ENCODE measurements around the gene KDM5C.

- TF ChIP-seq EP300 (IDR thresholded peaks at IDR 0.05; ENCODE audit: borderline replicate concordance in 1 of 2, low read depth in 2 of 2, low read length in 2 of 2) (no peak), RFX5 (IDR thresholded peaks at IDR 0.05; ENCODE audit: borderline replicate concordance, low read depth, low read length) (no peak)
Observed at GRCh38 chrX:53233536-53233935, 8.5 kb upstream of the KDM5C start.

Data from H1 (cell line).